ENCODE measurements around the gene GABRA5. TPM values are rescaled to one million over a fixed set of nuclear protein-coding genes. Genes with fewer than 3 reads are reported as not detected.
A peak's percentile ranks its signal among the peaks of the same experiment; 100 is the strongest.
"Not testable (repeated sequence)": the region's sequence is repeated elsewhere in the genome, so short reads cannot be mapped to it uniquely, and the experiment has no call there.

Gene GABRA5
- polyA plus RNA-seq, 3 donors from 2014 or later: not detected

- H3K4me3 Mint-ChIP-seq: no peak overlapping the region
- DNase-seq: no peak
- no peaks in the 10 kb centered on the region for H3K36me3 Mint-ChIP-seq
- H3K27me3 Mint-ChIP-seq (ENCODE audit: low read depth in 3 of 3): peaks cover 0 to 4% (median 3%) of the 10 kb centered on the region in 3 donors
- H3K27ac Mint-ChIP-seq: no peak overlapping the region
- H3K9me3 Mint-ChIP-seq: peaks cover 0 to 2% (median 0%) of the 10 kb centered on the region in 6 donors
- no peaks in the 10 kb centered on the region for H3K4me1 Mint-ChIP-seq
Measured at GRCh38 chr15:26886566-26886965, 19.7 kb downstream of the GABRA5 start.

- DNase-seq: no peak
- H3K27ac Mint-ChIP-seq: no peak overlapping the region
- H3K36me3 Mint-ChIP-seq: no peaks in the 10 kb centered on the region
- H3K27me3 Mint-ChIP-seq (ENCODE audit: low read depth in 3 of 3): peaks cover 0 to 4% (median 3%) of the 10 kb centered on the region in 3 donors
- no peak overlapping the region for H3K4me3 Mint-ChIP-seq
- H3K4me1 Mint-ChIP-seq: no peaks in the 10 kb centered on the region
- peaks cover 0 to 2% (median 0%) of the 10 kb centered on the region in 6 donors for H3K9me3 Mint-ChIP-seq
Measured at GRCh38 chr15:26887926-26888666, 21.2 kb downstream of the GABRA5 start.

GRCh38 chr15:26888761-26889160 is 21.9 kb downstream of the GABRA5 start:
- Mint-ChIP-seq H3K27ac (no peak overlapping the region), H3K4me1 (no peaks in the 10 kb centered on the region), H3K27me3 (ENCODE audit: low read depth in 3 of 3) (peaks cover 0 to 5% (median 3%) of the 10 kb centered on the region in 3 donors), H3K36me3 (no peaks in the 10 kb centered on the region), H3K9me3 (peaks cover 0 to 2% (median 0%) of the 10 kb centered on the region in 6 donors), H3K4me3 (no peak overlapping the region)
- DNase-seq: no peak

- Mint-ChIP-seq H3K4me1 (no peaks in the 10 kb centered on the region), H3K9me3 (peaks cover 0 to 2% (median 0%) of the 10 kb centered on the region in 6 donors), H3K27ac (no peak overlapping the region), H3K27me3 (ENCODE audit: low read depth in 3 of 3) (peaks cover 0 to 5% (median 3%) of the 10 kb centered on the region in 3 donors), H3K36me3 (no peaks in the 10 kb centered on the region), H3K4me3 (no peak overlapping the region)
- peak in 2 of 3 donors; percentile 7 to 10 for DNase-seq
Measured at GRCh38 chr15:26889298-26889898, 22.5 kb downstream of the GABRA5 start.

GRCh38 chr15:26890451-26890850 is 23.6 kb downstream of the GABRA5 start:
- Mint-ChIP-seq H3K27me3 (ENCODE audit: low read depth in 3 of 3) (peaks cover 0 to 5% (median 4%) of the 10 kb centered on the region in 3 donors), H3K4me1 (no peaks in the 10 kb centered on the region), H3K9me3 (peaks cover 0 to 4% (median 1%) of the 10 kb centered on the region in 6 donors), H3K36me3 (no peaks in the 10 kb centered on the region), H3K4me3 (no peak overlapping the region), H3K27ac (no peak overlapping the region)
- no peak for DNase-seq

- Mint-ChIP-seq H3K9me3 (peaks cover 0 to 6% (median 2%) of the 10 kb centered on the region in 6 donors), H3K36me3 (no peaks in the 10 kb centered on the region), H3K4me3 (no peak overlapping the region), H3K4me1 (no peaks in the 10 kb centered on the region), H3K27me3 (ENCODE audit: low read depth in 3 of 3) (peaks cover 0 to 5% (median 2%) of the 10 kb centered on the region in 3 donors), H3K27ac (no peak overlapping the region)
- no peak for DNase-seq
Measured at GRCh38 chr15:26890988-26891387, 24.1 kb downstream of the GABRA5 start.

GRCh38 chr15:26891448-26892181 is 24.8 kb downstream of the GABRA5 start:
- H3K9me3 Mint-ChIP-seq: peaks cover 0 to 11% (median 2%) of the 10 kb centered on the region in 6 donors
- H3K27me3 Mint-ChIP-seq (ENCODE audit: low read depth in 3 of 3): peaks cover 0 to 5% (median 2%) of the 10 kb centered on the region in 3 donors
- no peaks in the 10 kb centered on the region for H3K4me1 Mint-ChIP-seq
- H3K27ac Mint-ChIP-seq: no peak overlapping the region
- no peak for DNase-seq
- no peak overlapping the region for H3K4me3 Mint-ChIP-seq
- no peaks in the 10 kb centered on the region for H3K36me3 Mint-ChIP-seq

- DNase-seq: no peak
- Mint-ChIP-seq H3K4me3 (no peak overlapping the region), H3K27ac (no peak overlapping the region), H3K36me3 (no peaks in the 10 kb centered on the region), H3K4me1 (no peaks in the 10 kb centered on the region), H3K27me3 (ENCODE audit: low read depth in 3 of 3) (peaks cover 0 to 5% (median 2%) of the 10 kb centered on the region in 3 donors), H3K9me3 (peaks cover 0 to 11% (median 2%) of the 10 kb centered on the region in 6 donors)
Measured at GRCh38 chr15:26892182-26892518, 25.3 kb downstream of the GABRA5 start.

- Mint-ChIP-seq H3K4me1 (no peaks in the 10 kb centered on the region), H3K27me3 (ENCODE audit: low read depth in 3 of 3) (peaks cover 0 to 5% (median 2%) of the 10 kb centered on the region in 3 donors), H3K4me3 (no peak overlapping the region), H3K9me3 (peaks cover 0 to 11% (median 2%) of the 10 kb centered on the region in 6 donors), H3K27ac (no peak overlapping the region), H3K36me3 (no peaks in the 10 kb centered on the region)
- no peak for DNase-seq
Measured at GRCh38 chr15:26892678-26893077, 25.8 kb downstream of the GABRA5 start.

GRCh38 chr15:26893351-26894065 is 26.6 kb downstream of the GABRA5 start:
- no peaks in the 10 kb centered on the region for H3K4me1 Mint-ChIP-seq
- no peak overlapping the region for H3K4me3 Mint-ChIP-seq
- no peak for DNase-seq
- H3K27me3 Mint-ChIP-seq (ENCODE audit: low read depth in 3 of 3): peaks cover 0 to 5% (median 2%) of the 10 kb centered on the region in 3 donors
- H3K36me3 Mint-ChIP-seq: no peaks in the 10 kb centered on the region
- H3K27ac Mint-ChIP-seq: no peak overlapping the region
- H3K9me3 Mint-ChIP-seq: peaks cover 0 to 17% (median 4%) of the 10 kb centered on the region in 6 donors

GRCh38 chr15:26894181-26894580 is 27.3 kb downstream of the GABRA5 start:
- H3K36me3 Mint-ChIP-seq: no peaks in the 10 kb centered on the region
- peaks cover 0 to 5% (median 2%) of the 10 kb centered on the region in 3 donors for H3K27me3 Mint-ChIP-seq (ENCODE audit: low read depth in 3 of 3)

GRCh38 chr15:26895346-26895745 is 28.5 kb downstream of the GABRA5 start:
- H3K4me1 Mint-ChIP-seq; DNase-seq; H3K27me3 Mint-ChIP-seq (ENCODE audit: low read depth in 3 of 3); H3K27ac Mint-ChIP-seq; H3K36me3 Mint-ChIP-seq; H3K4me3 Mint-ChIP-seq: not testable (repeated sequence)
- peaks cover 2 to 17% (median 7%) of the 10 kb centered on the region in 6 donors for H3K9me3 Mint-ChIP-seq

More at GRCh38 chr15:26894181-26894580, 27.3 kb downstream of the GABRA5 start:
- H3K27ac Mint-ChIP-seq: no peak overlapping the region
- H3K9me3 Mint-ChIP-seq: peaks cover 0 to 17% (median 4%) of the 10 kb centered on the region in 6 donors
- H3K4me3 Mint-ChIP-seq: no peak overlapping the region
- no peaks in the 10 kb centered on the region for H3K4me1 Mint-ChIP-seq
- DNase-seq: no peak

GRCh38 chr15:26899658-26900057 is 32.8 kb downstream of the GABRA5 start:
- peaks cover 6 to 38% (median 22%) of the 10 kb centered on the region in 6 donors for H3K9me3 Mint-ChIP-seq
- H3K4me1 Mint-ChIP-seq: no peaks in the 10 kb centered on the region
- peaks cover 0 to 3% (median 0%) of the 10 kb centered on the region in 3 donors for H3K36me3 Mint-ChIP-seq
- H3K27ac Mint-ChIP-seq: no peak overlapping the region
- no peak overlapping the region for H3K4me3 Mint-ChIP-seq
- H3K27me3 Mint-ChIP-seq (ENCODE audit: low read depth in 3 of 3): no peaks in the 10 kb centered on the region
- DNase-seq: no peak
